Measurements from ENCODE around the gene KRT10.

DNA sequence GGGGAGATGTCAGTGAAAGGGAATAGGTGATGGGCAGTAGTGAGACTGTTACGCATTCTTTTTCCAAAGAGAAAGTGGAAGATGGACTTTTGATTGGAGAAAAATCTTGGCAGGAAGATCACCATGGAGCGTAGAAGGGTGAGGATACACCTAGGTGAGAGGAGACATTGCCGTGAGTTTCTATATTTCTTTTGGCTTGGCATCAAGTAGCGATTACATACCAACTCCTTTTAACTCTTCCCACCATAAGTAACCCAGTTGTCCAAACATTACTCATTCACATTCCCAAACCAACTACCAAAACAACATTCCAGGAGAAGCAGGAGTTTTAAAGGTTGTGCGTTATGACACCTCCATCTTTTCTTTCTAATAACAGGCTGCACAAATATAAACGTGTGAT lies 11.9 kb downstream of the KRT10 start:
- TF ChIP-seq, protein P1, sequence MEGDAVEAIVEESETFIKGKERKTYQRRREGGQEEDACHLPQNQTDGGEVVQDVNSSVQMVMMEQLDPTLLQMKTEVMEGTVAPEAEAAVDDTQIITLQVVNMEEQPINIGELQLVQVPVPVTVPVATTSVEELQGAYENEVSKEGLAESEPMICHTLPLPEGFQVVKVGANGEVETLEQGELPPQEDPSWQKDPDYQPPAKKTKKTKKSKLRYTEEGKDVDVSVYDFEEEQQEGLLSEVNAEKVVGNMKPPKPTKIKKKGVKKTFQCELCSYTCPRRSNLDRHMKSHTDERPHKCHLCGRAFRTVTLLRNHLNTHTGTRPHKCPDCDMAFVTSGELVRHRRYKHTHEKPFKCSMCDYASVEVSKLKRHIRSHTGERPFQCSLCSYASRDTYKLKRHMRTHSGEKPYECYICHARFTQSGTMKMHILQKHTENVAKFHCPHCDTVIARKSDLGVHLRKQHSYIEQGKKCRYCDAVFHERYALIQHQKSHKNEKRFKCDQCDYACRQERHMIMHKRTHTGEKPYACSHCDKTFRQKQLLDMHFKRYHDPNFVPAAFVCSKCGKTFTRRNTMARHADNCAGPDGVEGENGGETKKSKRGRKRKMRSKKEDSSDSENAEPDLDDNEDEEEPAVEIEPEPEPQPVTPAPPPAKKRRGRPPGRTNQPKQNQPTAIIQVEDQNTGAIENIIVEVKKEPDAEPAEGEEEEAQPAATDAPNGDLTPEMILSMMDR (IDR thresholded peaks at IDR 0.05) = no peak
- no peak for TF ChIP-seq POLR2A (IDR thresholded peaks at IDR 0.05)
